GM19193 (cell line): ENCODE results near the gene ANKS1A.

ENCODE experiments used
- POLR2A ChIP-seq: IDR thresholded peaks from 4 replicates; pipeline ENCODE4 v1.6.1; 2011; ENCODE audit not compliant: insufficient read depth, insufficient read length; ENCODE audit errors: extremely low read depth

The ANKS1A gene

GRCh38 chr6:35073766-35074471 lies 184.9 kb downstream of the ANKS1A start:
- no peak for TF ChIP-seq POLR2A

GRCh38 chr6:35076997-35077712 lies 188.1 kb downstream of the ANKS1A start:
- TF ChIP-seq POLR2A, result no peak

GRCh38 chr6:35077713-35078105 lies 188.7 kb downstream of the ANKS1A start:
- TF ChIP-seq POLR2A, result no peak

- TF ChIP-seq POLR2A, result no peak
These were observed 189.3 kb downstream of the ANKS1A start for GRCh38 chr6:35078226-35078850.

GRCh38 chr6:35078896-35079295 lies 189.8 kb downstream of the ANKS1A start:
- no peak for TF ChIP-seq POLR2A

GRCh38 chr6:35079311-35080000 lies 190.4 kb downstream of the ANKS1A start:
- no peak for TF ChIP-seq POLR2A

GRCh38 chr6:35080016-35080680 lies 191.1 kb downstream of the ANKS1A start:
- TF ChIP-seq POLR2A, result no peak

GRCh38 chr6:35080821-35081425 lies 191.9 kb downstream of the ANKS1A start:
- no peak for TF ChIP-seq POLR2A

GRCh38 chr6:35081426-35081851 lies 192.4 kb downstream of the ANKS1A start:
- no peak for TF ChIP-seq POLR2A

- no peak for TF ChIP-seq POLR2A
These were observed 193.1 kb downstream of the ANKS1A start for GRCh38 chr6:35082046-35082732.

GRCh38 chr6:35082733-35083403 lies 193.8 kb downstream of the ANKS1A start:
- no peak for TF ChIP-seq POLR2A

GRCh38 chr6:35083507-35083906 lies 194.5 kb downstream of the ANKS1A start:
- no peak for TF ChIP-seq POLR2A

- TF ChIP-seq POLR2A, result no peak
These were observed 195.0 kb downstream of the ANKS1A start for GRCh38 chr6:35084041-35084491.
